Fibroblast of lung (primary cell): ENCODE results near the gene HKDC1. TPM values are rescaled to one million over a fixed set of nuclear protein-coding genes. Genes with fewer than 3 reads are reported as not detected.

ENCODE experiments used
- DNase-seq, 2 donors: peaks; one replicate each; pipeline versions ENCODE4 v3.0.0 to v3.0.0-alpha.2; 2010; ENCODE audit warnings: low read depth in 2 of 2
- H2AFZ ChIP-seq: 2 replicates; pipeline ENCODE4 v1.5.1; 2012; ENCODE audit warnings: low read length, control low read depth, inconsistent platforms
- H3K27ac ChIP-seq: 2 replicates; pipeline ENCODE4 v1.5.1; 2011; ENCODE audit warnings: low read length, control low read depth; ENCODE audit not compliant: insufficient read depth
- H3K27me3 ChIP-seq: 2 replicates; pipeline ENCODE4 v1.5.1; 2011; ENCODE audit warnings: mild to moderate bottlenecking, low read length; ENCODE audit not compliant: control insufficient read depth, insufficient read depth
- H3K36me3 ChIP-seq: 2 replicates; pipeline ENCODE4 v1.5.1; 2011; ENCODE audit warnings: low read length; ENCODE audit not compliant: control insufficient read depth, insufficient read depth
- H3K4me1 ChIP-seq: 2 replicates; pipeline ENCODE4 v1.5.1; 2011; ENCODE audit warnings: low read length; ENCODE audit not compliant: control insufficient read depth, insufficient read depth; ENCODE audit errors: extremely low read depth
- H3K4me2 ChIP-seq: 2 replicates; pipeline ENCODE4 v1.5.1; 2011; ENCODE audit warnings: low read length, control low read depth; ENCODE audit not compliant: insufficient read depth; ENCODE audit errors: extremely low read depth
- H3K4me3 ChIP-seq, 4 experiments: fragments of 200-600 bp in 1 of 4; sonication (generic) in 1 of 4; replicated peaks in 1 of 4; 2 replicates each; pipeline ENCODE4 v1.5.1; 2011 to 2016; ENCODE audit warnings: low read length in 4 of 4, low read depth in 3 of 4, mild to moderate bottlenecking in 3 of 4, control low read depth in 2 of 4, inconsistent platforms in 1 of 4, mixed read lengths in 1 of 4; ENCODE audit not compliant: insufficient read depth in 1 of 4; ENCODE audit errors: control extremely low read depth in 1 of 4
- H3K79me2 ChIP-seq: 2 replicates; pipeline ENCODE4 v1.5.1; 2012; ENCODE audit warnings: mild to moderate bottlenecking, low read length, inconsistent platforms; ENCODE audit not compliant: control insufficient read depth, insufficient read depth
- H3K9ac ChIP-seq: 2 replicates; pipeline ENCODE4 v1.5.1; 2011; ENCODE audit warnings: mild to moderate bottlenecking, low read length, control low read depth; ENCODE audit not compliant: insufficient read depth
- H3K9me3 ChIP-seq: 2 replicates; pipeline ENCODE4 v1.5.1; 2012; ENCODE audit warnings: low read depth, low read length; ENCODE audit not compliant: control insufficient read depth, insufficient read depth
- H4K20me1 ChIP-seq: 2 replicates; pipeline ENCODE4 v1.5.1; 2011; ENCODE audit warnings: low read length; ENCODE audit not compliant: control insufficient read depth, insufficient read depth; ENCODE audit errors: extremely low read depth
- EZH2 ChIP-seq: IDR thresholded peaks from 2 replicates; pipeline ENCODE4 v1.5.1; 2012; ENCODE audit warnings: low read length, control low read depth, mild to moderate bottlenecking; ENCODE audit errors: missing control alignments
- polyA plus RNA-seq, 2 donors: library from polyadenylated mRNA; depleted of rRNA in 1 of 2; stranded (reverse) in 1 of 2; unstranded in 1 of 2; fragments of >200 nt; gene quantifications; 2 replicates each; pipeline ENCODE4 v1.2.1, GENCODE V29; 2011 to 2012; ENCODE audit warnings: missing spikeins in 1 of 2
- total RNA-seq: library from RNA; depleted of rRNA; stranded (reverse); fragments of >200 nt; gene quantifications from 2 replicates; pipeline ENCODE4 v1.2.1, GENCODE V29; 2014
- TF ChIP-seq, protein P1 (sequence below), 2 donors: IDR thresholded peaks in 1 of 2; conservative IDR thresholded peaks in 1 of 2; 1 replicate in 1 of 2; 2 replicates in 1 of 2; pipeline ENCODE4 v1.5.1; 2011 to 2012; ENCODE audit warnings: low read length in 2 of 2, control low read depth in 1 of 2, inconsistent platforms in 1 of 2, low read depth in 1 of 2, mild to moderate bottlenecking in 1 of 2

The HKDC1 gene
- total and polyA plus RNA-seq, 2 donors (not counting 1 experiment from before 2014, with no cell fraction given), result 0.12 to 1.8 TPM

DNA sequence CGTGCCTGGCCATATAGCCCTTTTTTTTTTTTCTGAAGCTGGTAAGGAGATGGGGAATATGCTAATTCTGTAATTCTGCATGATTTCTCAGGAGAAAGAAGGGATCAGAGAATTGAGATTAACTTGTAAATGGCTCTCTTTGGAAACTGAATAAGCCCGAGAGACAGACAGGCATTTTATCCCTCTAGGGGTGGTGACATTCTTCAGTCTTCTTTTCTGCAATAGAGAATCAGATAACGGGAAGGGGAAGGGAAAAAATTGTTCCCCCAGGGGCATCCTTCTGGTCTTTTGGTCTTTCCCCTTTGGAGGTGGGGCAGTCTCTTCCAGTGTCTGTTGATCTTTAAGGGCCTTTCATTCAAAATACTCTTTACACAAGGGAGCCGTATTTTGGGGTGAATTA is 92.4 kb downstream of the HKDC1 start:
- Histone ChIP-seq H3K4me3 (no peak overlapping the region), H3K27me3 (no peaks in the 10 kb centered on the region), H2AFZ (no peak overlapping the region), H4K20me1 (no peaks in the 10 kb centered on the region), H3K27ac (no peak overlapping the region), H3K9ac (no peak overlapping the region), H3K36me3 (no peaks in the 10 kb centered on the region), H3K9me3 (no peaks in the 10 kb centered on the region), H3K4me1 (peaks cover 5% of the 10 kb centered on the region), H3K79me2 (no peaks in the 10 kb centered on the region), H3K4me2 (no peak overlapping the region)
- TF ChIP-seq, protein P1, sequence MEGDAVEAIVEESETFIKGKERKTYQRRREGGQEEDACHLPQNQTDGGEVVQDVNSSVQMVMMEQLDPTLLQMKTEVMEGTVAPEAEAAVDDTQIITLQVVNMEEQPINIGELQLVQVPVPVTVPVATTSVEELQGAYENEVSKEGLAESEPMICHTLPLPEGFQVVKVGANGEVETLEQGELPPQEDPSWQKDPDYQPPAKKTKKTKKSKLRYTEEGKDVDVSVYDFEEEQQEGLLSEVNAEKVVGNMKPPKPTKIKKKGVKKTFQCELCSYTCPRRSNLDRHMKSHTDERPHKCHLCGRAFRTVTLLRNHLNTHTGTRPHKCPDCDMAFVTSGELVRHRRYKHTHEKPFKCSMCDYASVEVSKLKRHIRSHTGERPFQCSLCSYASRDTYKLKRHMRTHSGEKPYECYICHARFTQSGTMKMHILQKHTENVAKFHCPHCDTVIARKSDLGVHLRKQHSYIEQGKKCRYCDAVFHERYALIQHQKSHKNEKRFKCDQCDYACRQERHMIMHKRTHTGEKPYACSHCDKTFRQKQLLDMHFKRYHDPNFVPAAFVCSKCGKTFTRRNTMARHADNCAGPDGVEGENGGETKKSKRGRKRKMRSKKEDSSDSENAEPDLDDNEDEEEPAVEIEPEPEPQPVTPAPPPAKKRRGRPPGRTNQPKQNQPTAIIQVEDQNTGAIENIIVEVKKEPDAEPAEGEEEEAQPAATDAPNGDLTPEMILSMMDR (conservative IDR thresholded peaks at IDR 0.05 in 1 of 2, IDR thresholded peaks at IDR 0.05 in 1 of 2; ENCODE audit: low read depth in 1 of 2, low read length in 2 of 2), result no peak
- TF ChIP-seq EZH2, result no peak
- DNase-seq, result no peak

DNA sequence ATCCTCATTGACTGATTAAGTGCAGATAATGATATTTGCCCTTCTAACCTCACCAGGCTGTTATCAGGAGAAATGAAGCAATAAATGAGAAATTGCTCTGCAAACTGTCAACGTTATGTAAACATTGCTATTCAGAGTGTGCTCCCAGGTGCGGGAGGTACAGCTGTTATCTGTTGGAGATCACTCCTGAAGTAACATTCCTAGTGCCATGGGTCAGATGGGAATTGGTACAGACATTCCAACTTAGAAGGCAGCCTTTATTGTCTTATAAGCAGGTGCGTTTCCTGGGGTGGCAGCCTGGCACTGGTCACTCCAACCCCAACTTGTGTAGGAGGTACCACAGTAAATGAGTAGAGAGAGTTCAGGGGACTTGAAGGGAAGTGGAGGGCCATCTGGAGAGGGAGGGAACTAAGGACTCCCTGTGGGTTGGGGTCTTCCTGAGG is 95.0 kb downstream of the HKDC1 start:
- Histone ChIP-seq H3K9me3 (no peaks in the 10 kb centered on the region), H3K27ac (no peak overlapping the region), H3K9ac (no peak overlapping the region), H3K36me3 (no peaks in the 10 kb centered on the region), H4K20me1 (no peaks in the 10 kb centered on the region), H3K4me1 (peaks cover 11% of the 10 kb centered on the region), H3K79me2 (peaks cover 15% of the 10 kb centered on the region), H3K4me3 (no peak overlapping the region), H3K27me3 (no peaks in the 10 kb centered on the region), H2AFZ (no peak overlapping the region), H3K4me2 (no peak overlapping the region)
- TF ChIP-seq, protein P1 (conservative IDR thresholded peaks at IDR 0.05 in 1 of 2, IDR thresholded peaks at IDR 0.05 in 1 of 2; ENCODE audit: low read depth in 1 of 2, low read length in 2 of 2), result no peak
- TF ChIP-seq EZH2, result no peak
- DNase-seq, result no peak

DNA sequence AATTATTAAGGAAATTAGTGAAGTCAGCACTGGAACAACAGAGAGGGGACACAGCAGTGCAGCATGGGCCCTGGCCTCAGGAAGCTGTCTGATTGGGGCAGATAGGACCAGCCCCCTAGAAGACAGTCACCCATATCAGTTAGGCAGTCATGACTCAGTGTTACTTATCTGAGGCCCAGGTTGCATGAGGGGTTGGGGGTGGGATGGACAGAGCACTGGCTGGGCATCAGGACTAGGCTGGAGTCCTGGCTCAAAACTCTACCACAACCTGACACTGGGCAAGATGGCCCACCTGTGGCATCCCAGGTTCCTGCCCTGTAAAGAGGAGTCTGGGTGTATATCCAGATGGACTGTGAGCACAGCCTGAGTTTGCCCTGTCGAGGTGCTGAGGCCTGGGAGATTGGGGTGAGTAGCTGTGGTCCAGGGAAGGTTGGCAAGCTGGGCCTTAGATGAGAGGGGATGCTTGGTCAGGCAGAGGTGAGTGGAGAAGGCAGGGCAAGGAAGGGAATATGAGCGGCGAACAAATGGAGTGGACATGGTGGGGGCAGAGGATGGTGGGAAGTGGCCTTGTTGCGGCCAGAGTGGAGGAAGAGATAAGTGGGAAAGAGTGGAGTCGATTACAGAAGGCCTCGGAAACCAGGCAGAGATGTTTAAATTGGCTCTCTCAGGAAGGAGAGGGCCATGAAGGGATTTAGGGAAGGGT is 95.6 kb downstream of the HKDC1 start:
- H3K4me2 ChIP-seq, result no peak overlapping the region
- peaks cover 16% of the 10 kb centered on the region for H3K4me1 ChIP-seq
- no peaks in the 10 kb centered on the region for H4K20me1 ChIP-seq
- H3K9me3 ChIP-seq, result no peaks in the 10 kb centered on the region
- H3K9ac ChIP-seq, result no peak overlapping the region
- H3K4me3 ChIP-seq, result no peak overlapping the region
- no peak overlapping the region for H3K27ac ChIP-seq
- no peak overlapping the region for H2AFZ ChIP-seq
- H3K36me3 ChIP-seq, result peaks cover under 1% of the 10 kb centered on the region
- H3K79me2 ChIP-seq, result peaks cover 21% of the 10 kb centered on the region
- TF ChIP-seq, protein P1 (conservative IDR thresholded peaks at IDR 0.05 in 1 of 2, IDR thresholded peaks at IDR 0.05 in 1 of 2; ENCODE audit: low read depth in 1 of 2, low read length in 2 of 2), result no peak
- TF ChIP-seq EZH2, result no peak
- DNase-seq, result no peak
- H3K27me3 ChIP-seq, result no peaks in the 10 kb centered on the region
